IMR-90 (cell line): ENCODE results near the gene ALG8. TPM values are rescaled to one million over a fixed set of nuclear protein-coding genes. Genes with fewer than 3 reads are reported as not detected.

ENCODE experiments used
- ATAC-seq: fragments of 200-7000 bp; cut with Tn5 transposase; 2 replicates; pipeline ENCODE4 v1.9.1; 2020; ENCODE audit warnings: low read depth, mild to moderate bottlenecking, moderate library complexity
- BruUV-seq: library from RNA; stranded (reverse); fragments of 400-500 nt; replicated peaks from 2 replicates; lab custom pipeline; 2021; lab: Mats Ljungman, UMichigan
- CTCF ChIA-PET: fragments of 300-600 bp; formaldehyde crosslinking; extraction: SDS; loops from one replicate; lab custom pipeline; 2021; ENCODE audit warnings: antibody characterized with exemption; lab: Yijun Ruan, JAX
- POLR2A ChIA-PET: fragments of 300-600 bp; sonication (Branson Sonifier 250); formaldehyde crosslinking; loops from one replicate; lab custom pipeline; 2022; ENCODE audit warnings: antibody characterized with exemption; ENCODE audit not compliant: unreplicated experiment; lab: Charles Lee
- DNase-seq: peaks from one replicate; pipeline ENCODE4 v3.0.0; 2013
- H2AFZ ChIP-seq: replicated peaks from 2 replicates; pipeline ENCODE3; 2013; ENCODE audit warnings: low read length, mild to moderate bottlenecking; ENCODE audit not compliant: poor library complexity
- H2AK5ac ChIP-seq: 2 replicates; pipeline ENCODE4 v1.6.1; 2013; ENCODE audit warnings: low read depth, low read length, inconsistent platforms
- H2AK9ac ChIP-seq: replicated peaks from 2 replicates; pipeline ENCODE3; 2013; ENCODE audit warnings: mild to moderate bottlenecking, low read depth, low read length, moderate library complexity; ENCODE audit not compliant: poor library complexity
- H2BK120ac ChIP-seq: 2 replicates; pipeline ENCODE4 v1.6.1; 2013; ENCODE audit warnings: low read depth, low read length, inconsistent platforms
- H2BK15ac ChIP-seq: 3 replicates; pipeline ENCODE4 v1.6.1; 2013; ENCODE audit warnings: low read depth, low read length, inconsistent platforms
- H2BK20ac ChIP-seq: 2 replicates; pipeline ENCODE4 v1.6.1; 2013; ENCODE audit warnings: low read depth, mild to moderate bottlenecking, inconsistent platforms, low read length, moderate library complexity
- H2BK5ac ChIP-seq: 2 replicates; pipeline ENCODE4 v1.6.1; 2013; ENCODE audit warnings: mild to moderate bottlenecking, low read depth, low read length, inconsistent platforms; ENCODE audit not compliant: poor library complexity, severe bottlenecking
- H3K14ac ChIP-seq: replicated peaks from 2 replicates; pipeline ENCODE4 v1.6.1; 2013; ENCODE audit warnings: low read depth, low read length, inconsistent platforms
- H3K18ac ChIP-seq: 2 replicates; pipeline ENCODE4 v1.6.1; 2013; ENCODE audit warnings: low read depth, low read length, control low read depth
- H3K23ac ChIP-seq: 2 replicates; pipeline ENCODE4 v1.6.1; 2013; ENCODE audit warnings: low read depth, low read length, inconsistent platforms
- H3K27ac ChIP-seq: 2 replicates; pipeline ENCODE4 v1.5.1; 2013; ENCODE audit warnings: mild to moderate bottlenecking, control low read depth, low read length; ENCODE audit not compliant: insufficient read depth
- H3K27me3 ChIP-seq: 2 replicates; pipeline ENCODE4 v1.6.1; 2013; ENCODE audit warnings: low read length; ENCODE audit not compliant: control insufficient read depth, insufficient read depth
- H3K36me3 ChIP-seq: 2 replicates; pipeline ENCODE4 v1.6.1; 2013; ENCODE audit warnings: low read length, mixed read lengths; ENCODE audit not compliant: control insufficient read depth, insufficient read depth
- H3K4ac ChIP-seq: 2 replicates; pipeline ENCODE4 v1.6.1; 2013; ENCODE audit warnings: low read depth, low read length, inconsistent platforms
- H3K4me1 ChIP-seq: 2 replicates; pipeline ENCODE4 v1.6.1; 2013; ENCODE audit warnings: low read length, mixed read lengths; ENCODE audit not compliant: control insufficient read depth, insufficient read depth
- H3K4me2 ChIP-seq: 2 replicates; pipeline ENCODE4 v1.6.1; 2013; ENCODE audit warnings: low read depth, mild to moderate bottlenecking, control low read depth, low read length, moderate library complexity
- H3K4me3 ChIP-seq: 2 replicates; pipeline ENCODE4 v1.5.1; 2013; ENCODE audit warnings: low read depth, mild to moderate bottlenecking, control low read depth, low read length, moderate library complexity; ENCODE audit not compliant: insufficient read depth
- H3K56ac ChIP-seq: 2 replicates; pipeline ENCODE4 v1.6.1; 2013; ENCODE audit warnings: low read length, inconsistent platforms; ENCODE audit not compliant: insufficient read depth; ENCODE audit errors: extremely low read depth
- H3K79me1 ChIP-seq, 2 experiments: 2 replicates each; pipeline ENCODE4 v1.6.1; 2013; ENCODE audit warnings: low read length in 2 of 2, inconsistent platforms in 1 of 2, low read depth in 1 of 2
- H3K9ac ChIP-seq: 2 replicates; pipeline ENCODE4 v1.6.1; 2013; ENCODE audit warnings: low read depth, low read length, control low read depth
- H3K9me1 ChIP-seq: 2 replicates; pipeline ENCODE4 v1.6.1; 2013; ENCODE audit warnings: low read length, inconsistent platforms; ENCODE audit not compliant: insufficient read depth
- H3K9me3 ChIP-seq: 2 replicates; pipeline ENCODE4 v1.6.1; 2013; ENCODE audit warnings: low read length; ENCODE audit not compliant: control insufficient read depth, insufficient read depth
- H4K20me1 ChIP-seq: 2 replicates; pipeline ENCODE4 v1.6.1; 2013; ENCODE audit warnings: low read length, inconsistent platforms; ENCODE audit not compliant: insufficient read depth
- H4K5ac ChIP-seq: 2 replicates; pipeline ENCODE4 v1.6.1; 2013; ENCODE audit warnings: mild to moderate bottlenecking, low read depth, low read length, control low read depth
- H4K8ac ChIP-seq, 2 experiments: 2 replicates each; pipeline ENCODE4 v1.6.1; 2013; ENCODE audit warnings: low read depth in 2 of 2, low read length in 2 of 2, control low read depth in 1 of 2, inconsistent platforms in 1 of 2
- H4K91ac ChIP-seq: 2 replicates; pipeline ENCODE4 v1.6.1; 2013; ENCODE audit warnings: low read depth, low read length, inconsistent platforms; ENCODE audit not compliant: insufficient read depth
- BHLHE40 ChIP-seq: fragments of 150-350 bp; IDR thresholded peaks from 2 replicates; pipeline ENCODE4 v1.6.1; 2016; ENCODE audit warnings: mild to moderate bottlenecking, low read depth, low read length
- CEBPB ChIP-seq: IDR thresholded peaks from 2 replicates; pipeline ENCODE4 v1.6.1; 2012; ENCODE audit warnings: low read depth, low read length, improper control_type of control experiment
- CHD1 ChIP-seq: IDR thresholded peaks from 2 replicates; pipeline ENCODE4 v1.6.1; 2012; ENCODE audit warnings: low read depth, low read length, improper control_type of control experiment
- CTCF ChIP-seq: conservative IDR thresholded peaks from 2 replicates; pipeline ENCODE4 v1.5.1; 2012; ENCODE audit warnings: mild to moderate bottlenecking, low read depth, low read length, improper control_type of control experiment
- FOS ChIP-seq: fragments of 150-350 bp; IDR thresholded peaks from 2 replicates; pipeline ENCODE4 v1.6.1; 2016; ENCODE audit warnings: low read depth, low read length
- MAFK ChIP-seq: IDR thresholded peaks from 2 replicates; pipeline ENCODE4 v1.6.1; 2012; ENCODE audit warnings: low read depth, low read length, improper control_type of control experiment
- MAZ ChIP-seq: IDR thresholded peaks from 2 replicates; pipeline ENCODE4 v1.6.1; 2012; ENCODE audit warnings: low read depth, mild to moderate bottlenecking, low read length, improper control_type of control experiment, moderate library complexity, borderline replicate concordance
- MXI1 ChIP-seq: IDR thresholded peaks from 2 replicates; pipeline ENCODE4 v1.6.1; 2012; ENCODE audit warnings: low read depth, mild to moderate bottlenecking, low read length, moderate library complexity, borderline replicate concordance
- NFE2L2 ChIP-seq: fragments of 150-350 bp; IDR thresholded peaks from 2 replicates; pipeline ENCODE4 v1.6.1; 2016; ENCODE audit warnings: low read depth, mild to moderate bottlenecking, low read length
- POLR2A ChIP-seq: IDR thresholded peaks from 2 replicates; pipeline ENCODE4 v1.6.1; 2012; ENCODE audit warnings: mild to moderate bottlenecking, low read depth, low read length
- RAD21 ChIP-seq: IDR thresholded peaks from 2 replicates; pipeline ENCODE4 v1.6.1; 2012; ENCODE audit warnings: low read length, improper control_type of control experiment
- RCOR1 ChIP-seq: IDR thresholded peaks from 2 replicates; pipeline ENCODE4 v1.6.1; 2012; ENCODE audit warnings: mild to moderate bottlenecking, low read length, improper control_type of control experiment; ENCODE audit not compliant: insufficient replicate concordance
- RFX5 ChIP-seq: IDR thresholded peaks from 2 replicates; pipeline ENCODE4 v1.8.0; 2012; ENCODE audit warnings: low read depth, mild to moderate bottlenecking, low read length, moderate library complexity
- SMC3 ChIP-seq: fragments of 150-350 bp; IDR thresholded peaks from 2 replicates; pipeline ENCODE4 v1.6.1; 2016; ENCODE audit warnings: low read depth, mild to moderate bottlenecking, antibody characterized with exemption, low read length, moderate library complexity
- USF2 ChIP-seq: fragments of 150-350 bp; IDR thresholded peaks from 2 replicates; pipeline ENCODE4 v1.6.1; 2017; ENCODE audit warnings: mild to moderate bottlenecking, antibody characterized with exemption, low read length, low read depth
- WGBS, 2 experiments: methylation state at CpG; one replicate each; pipeline versions ENCODE4 v1.1.5 to v1.1.7; 2013; ENCODE audit warnings: missing lambda C conversion rate in 2 of 2; ENCODE audit not compliant: insufficient read length in 1 of 2; ENCODE audit errors: extremely low coverage in 2 of 2; 5-methylcytosine and 5-hydroxymethylcytosine counted together
- dilution Hi-C: fragments of 300-500 bp; cut with HindIII; formaldehyde crosslinking; loops from one replicate; pipeline ENCODE4 v1.14.3; 2018; ENCODE audit warnings: low sequenced_read_pairs; ENCODE audit not compliant: unreplicated experiment
- in situ Hi-C: fragments of 300-500 bp; cut with MboI; formaldehyde crosslinking; loops from 3 replicates; pipeline ENCODE4 v1.14.3; 2019; ENCODE audit warnings: low sequenced_read_pairs, inconsistent platforms, mixed read lengths
- intact Hi-C: fragments of 100-400 bp; cut with micrococcal nuclease; formaldehyde crosslinking; loops from 2 replicates; pipeline ENCODE4 v1.10.0; 2022
- polyA plus RNA-seq, 3 experiments: library from polyadenylated mRNA; depleted of rRNA; stranded (reverse); fragments of >200 nt; gene quantifications; 2 replicates each; pipeline ENCODE4 v1.2.3, GENCODE V29; 2012; ENCODE audit warnings: low replicate concordance in 1 of 3
- total RNA-seq: library from RNA; depleted of rRNA; stranded (reverse); fragments of >200 nt; gene quantifications from 2 replicates; pipeline ENCODE4 v1.2.3, GENCODE V29; 2012
- TF ChIP-seq, protein P1 (sequence below): fragments of 150-350 bp; IDR thresholded peaks from 2 replicates; pipeline ENCODE4 v1.6.1; 2016; ENCODE audit warnings: low read depth, mild to moderate bottlenecking, low read length, moderate library complexity, borderline replicate concordance

ALG8 gene
- total and polyA plus RNA-seq, 2 of the 4 experiments (the other 2 are of a cell fraction): 27.8 to 31.8 TPM

GRCh38 chr11:78176605-78177141, 37.2 kb upstream of the ALG8 start:
- TF ChIP-seq MXI1 (no peak), NFE2L2 (no peak), USF2 (no peak), MAFK (no peak), CHD1 (no peak), RFX5 (no peak), BHLHE40 (no peak), MAZ (no peak), CEBPB (no peak), FOS (no peak), CTCF (no peak), POLR2A (no peak), RAD21 (no peak), RCOR1 (no peak), SMC3 (no peak)
- TF ChIP-seq, protein P1, sequence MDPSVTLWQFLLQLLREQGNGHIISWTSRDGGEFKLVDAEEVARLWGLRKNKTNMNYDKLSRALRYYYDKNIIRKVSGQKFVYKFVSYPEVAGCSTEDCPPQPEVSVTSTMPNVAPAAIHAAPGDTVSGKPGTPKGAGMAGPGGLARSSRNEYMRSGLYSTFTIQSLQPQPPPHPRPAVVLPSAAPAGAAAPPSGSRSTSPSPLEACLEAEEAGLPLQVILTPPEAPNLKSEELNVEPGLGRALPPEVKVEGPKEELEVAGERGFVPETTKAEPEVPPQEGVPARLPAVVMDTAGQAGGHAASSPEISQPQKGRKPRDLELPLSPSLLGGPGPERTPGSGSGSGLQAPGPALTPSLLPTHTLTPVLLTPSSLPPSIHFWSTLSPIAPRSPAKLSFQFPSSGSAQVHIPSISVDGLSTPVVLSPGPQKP: no peak
- Histone ChIP-seq H3K4me2 (no peak overlapping the region), H3K79me1 (peaks cover 5 to 60% of the 10 kb centered on the region in 2 experiments), H2BK15ac (no peak overlapping the region), H4K20me1 (peaks cover 5% of the 10 kb centered on the region), H2AFZ (no peak overlapping the region), H3K27ac (no peak overlapping the region), H2AK5ac (no peak overlapping the region), H3K27me3 (no peaks in the 10 kb centered on the region), H2BK20ac (no peak overlapping the region), H3K14ac (no peak overlapping the region), H2BK5ac (no peak overlapping the region), H3K9ac (no peak overlapping the region), H3K9me1 (peaks cover 12% of the 10 kb centered on the region), H3K9me3 (no peaks in the 10 kb centered on the region), H2AK9ac (no peak overlapping the region), H3K23ac (no peak overlapping the region), H3K4me1 (no peaks in the 10 kb centered on the region), H3K18ac (no peak overlapping the region), H3K56ac (no peak overlapping the region), H4K8ac (no peak overlapping the region), H3K4me3 (no peak overlapping the region), H4K5ac (no peak overlapping the region), H3K36me3 (peaks cover 29% of the 10 kb centered on the region), H2BK120ac (no peak overlapping the region), H4K91ac (no peak overlapping the region), H3K4ac (no peak overlapping the region)
- in situ Hi-C loops: no loop called here
- intact Hi-C loops: no loop called here
- WGBS, 2 experiments: no CpG with 5 or more reads among the region's 10 CpGs
- dilution Hi-C loops: no loop called here
- BruUV-seq: no TSS peak
- ChIA-PET POLR2A (no interaction called here), CTCF (no interaction called here)
- DNase-seq: no peak
- ATAC-seq: no peak
